HL-60 (cell line): ENCODE data around the gene RPS4Y2.

ENCODE experiments used
- GABPA ChIP-seq: IDR thresholded peaks from 2 replicates; pipeline ENCODE4 v1.6.1; 2012; ENCODE audit warnings: low read depth
- POLR2AphosphoS5 ChIP-seq: IDR thresholded peaks from 2 replicates; pipeline ENCODE4 v1.6.1; 2012; ENCODE audit warnings: low read depth
- SPI1 ChIP-seq: IDR thresholded peaks from 2 replicates; pipeline ENCODE4 v1.6.1; 2012; ENCODE audit warnings: low read depth, mild to moderate bottlenecking, borderline replicate concordance
- TF ChIP-seq, protein P1 (sequence below): IDR thresholded peaks from one replicate; pipeline ENCODE4 v1.5.1; 2011; ENCODE audit warnings: low read length, control low read depth, inconsistent platforms; ENCODE audit not compliant: insufficient read depth
- TF ChIP-seq, protein P2 (sequence below): IDR thresholded peaks from 2 replicates; pipeline ENCODE4 v1.6.1; 2012; ENCODE audit warnings: low read depth; ENCODE audit not compliant: insufficient replicate concordance

DNA sequence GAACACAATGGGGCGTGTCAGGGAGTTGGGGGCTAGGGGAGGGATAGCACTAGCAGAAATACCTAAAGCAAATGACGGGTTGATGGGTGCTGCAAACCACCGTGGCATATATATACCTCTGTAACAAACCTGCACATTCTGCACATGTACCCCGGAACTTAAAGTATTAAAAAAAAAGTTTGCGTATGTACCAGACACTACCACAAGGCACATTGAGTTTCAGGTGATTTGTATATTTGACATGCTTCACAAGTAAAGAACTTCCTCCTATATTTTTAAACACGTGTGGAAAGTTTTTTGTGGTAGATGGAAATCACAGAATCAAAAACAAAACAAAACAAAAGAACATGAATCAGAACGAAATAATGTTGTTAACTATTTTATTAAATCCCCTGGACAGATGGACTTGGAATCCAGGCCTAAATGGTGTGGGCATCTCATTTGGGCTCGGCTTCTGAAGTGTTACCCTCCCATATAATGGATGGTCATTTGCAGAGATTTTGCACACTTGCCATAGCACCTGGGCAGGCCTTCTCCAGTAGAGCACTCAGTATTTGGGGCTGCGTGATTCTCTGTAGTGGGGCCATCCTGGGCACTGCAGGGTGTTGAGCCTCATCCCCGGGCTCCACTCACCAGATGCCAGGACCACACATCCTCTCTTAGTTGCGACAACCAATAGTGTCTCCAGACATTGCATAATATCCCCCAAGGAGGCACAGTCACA, 29.6 kb upstream of the RPS4Y2 start:
- TF ChIP-seq, protein P1, sequence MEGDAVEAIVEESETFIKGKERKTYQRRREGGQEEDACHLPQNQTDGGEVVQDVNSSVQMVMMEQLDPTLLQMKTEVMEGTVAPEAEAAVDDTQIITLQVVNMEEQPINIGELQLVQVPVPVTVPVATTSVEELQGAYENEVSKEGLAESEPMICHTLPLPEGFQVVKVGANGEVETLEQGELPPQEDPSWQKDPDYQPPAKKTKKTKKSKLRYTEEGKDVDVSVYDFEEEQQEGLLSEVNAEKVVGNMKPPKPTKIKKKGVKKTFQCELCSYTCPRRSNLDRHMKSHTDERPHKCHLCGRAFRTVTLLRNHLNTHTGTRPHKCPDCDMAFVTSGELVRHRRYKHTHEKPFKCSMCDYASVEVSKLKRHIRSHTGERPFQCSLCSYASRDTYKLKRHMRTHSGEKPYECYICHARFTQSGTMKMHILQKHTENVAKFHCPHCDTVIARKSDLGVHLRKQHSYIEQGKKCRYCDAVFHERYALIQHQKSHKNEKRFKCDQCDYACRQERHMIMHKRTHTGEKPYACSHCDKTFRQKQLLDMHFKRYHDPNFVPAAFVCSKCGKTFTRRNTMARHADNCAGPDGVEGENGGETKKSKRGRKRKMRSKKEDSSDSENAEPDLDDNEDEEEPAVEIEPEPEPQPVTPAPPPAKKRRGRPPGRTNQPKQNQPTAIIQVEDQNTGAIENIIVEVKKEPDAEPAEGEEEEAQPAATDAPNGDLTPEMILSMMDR = no peak
- TF ChIP-seq, protein P2, sequence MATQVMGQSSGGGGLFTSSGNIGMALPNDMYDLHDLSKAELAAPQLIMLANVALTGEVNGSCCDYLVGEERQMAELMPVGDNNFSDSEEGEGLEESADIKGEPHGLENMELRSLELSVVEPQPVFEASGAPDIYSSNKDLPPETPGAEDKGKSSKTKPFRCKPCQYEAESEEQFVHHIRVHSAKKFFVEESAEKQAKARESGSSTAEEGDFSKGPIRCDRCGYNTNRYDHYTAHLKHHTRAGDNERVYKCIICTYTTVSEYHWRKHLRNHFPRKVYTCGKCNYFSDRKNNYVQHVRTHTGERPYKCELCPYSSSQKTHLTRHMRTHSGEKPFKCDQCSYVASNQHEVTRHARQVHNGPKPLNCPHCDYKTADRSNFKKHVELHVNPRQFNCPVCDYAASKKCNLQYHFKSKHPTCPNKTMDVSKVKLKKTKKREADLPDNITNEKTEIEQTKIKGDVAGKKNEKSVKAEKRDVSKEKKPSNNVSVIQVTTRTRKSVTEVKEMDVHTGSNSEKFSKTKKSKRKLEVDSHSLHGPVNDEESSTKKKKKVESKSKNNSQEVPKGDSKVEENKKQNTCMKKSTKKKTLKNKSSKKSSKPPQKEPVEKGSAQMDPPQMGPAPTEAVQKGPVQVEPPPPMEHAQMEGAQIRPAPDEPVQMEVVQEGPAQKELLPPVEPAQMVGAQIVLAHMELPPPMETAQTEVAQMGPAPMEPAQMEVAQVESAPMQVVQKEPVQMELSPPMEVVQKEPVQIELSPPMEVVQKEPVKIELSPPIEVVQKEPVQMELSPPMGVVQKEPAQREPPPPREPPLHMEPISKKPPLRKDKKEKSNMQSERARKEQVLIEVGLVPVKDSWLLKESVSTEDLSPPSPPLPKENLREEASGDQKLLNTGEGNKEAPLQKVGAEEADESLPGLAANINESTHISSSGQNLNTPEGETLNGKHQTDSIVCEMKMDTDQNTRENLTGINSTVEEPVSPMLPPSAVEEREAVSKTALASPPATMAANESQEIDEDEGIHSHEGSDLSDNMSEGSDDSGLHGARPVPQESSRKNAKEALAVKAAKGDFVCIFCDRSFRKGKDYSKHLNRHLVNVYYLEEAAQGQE = no peak
- TF ChIP-seq POLR2AphosphoS5 (no peak), SPI1 (no peak), GABPA (no peak)
